Measurements from ENCODE around the gene ZNF507. TPM values are rescaled to one million over a fixed set of nuclear protein-coding genes. Genes with fewer than 3 reads are reported as not detected.

Gene ZNF507
- total and polyA plus RNA-seq, 7 donors = 4.7 to 25.0 (median 23.2) TPM

DNA sequence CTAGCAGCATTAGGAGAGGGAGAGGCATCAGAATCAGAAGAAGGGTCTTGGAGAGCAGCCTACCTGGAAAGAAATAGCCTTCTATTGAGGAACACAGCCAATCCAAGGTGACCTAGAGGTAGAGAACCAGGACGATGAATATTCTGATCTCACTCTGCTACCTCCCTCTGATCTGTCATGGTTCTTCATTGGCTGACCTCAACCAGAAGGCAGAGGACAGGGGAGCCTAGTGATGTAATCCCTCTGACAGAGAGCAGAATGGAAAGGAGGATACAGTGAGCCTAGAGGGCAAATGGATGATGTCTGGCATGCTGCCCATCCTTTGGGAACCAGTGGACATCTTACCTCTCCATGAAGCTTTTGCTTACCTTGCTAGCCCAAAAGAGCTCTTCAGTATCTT is 3.6 kb downstream of the ZNF507 start:
- Histone ChIP-seq H3K36me3 (ENCODE audit: insufficient read depth in 1 of 2, low read depth in 1 of 2) (peaks cover 3 to 51% of the 10 kb centered on the region in 2 donors), H3K4me1 (peaks cover 56% of the 10 kb centered on the region), H3K9me3 (no peaks in the 10 kb centered on the region), H3K27ac (no peak overlapping the region), H3K27me3 (ENCODE audit: insufficient read depth in 3 of 3, low read length in 2 of 3) (no peaks in the 10 kb centered on the region), H3K4me3 (no peak overlapping the region)
- no peak for ATAC-seq
- TF ChIP-seq, protein P1, sequence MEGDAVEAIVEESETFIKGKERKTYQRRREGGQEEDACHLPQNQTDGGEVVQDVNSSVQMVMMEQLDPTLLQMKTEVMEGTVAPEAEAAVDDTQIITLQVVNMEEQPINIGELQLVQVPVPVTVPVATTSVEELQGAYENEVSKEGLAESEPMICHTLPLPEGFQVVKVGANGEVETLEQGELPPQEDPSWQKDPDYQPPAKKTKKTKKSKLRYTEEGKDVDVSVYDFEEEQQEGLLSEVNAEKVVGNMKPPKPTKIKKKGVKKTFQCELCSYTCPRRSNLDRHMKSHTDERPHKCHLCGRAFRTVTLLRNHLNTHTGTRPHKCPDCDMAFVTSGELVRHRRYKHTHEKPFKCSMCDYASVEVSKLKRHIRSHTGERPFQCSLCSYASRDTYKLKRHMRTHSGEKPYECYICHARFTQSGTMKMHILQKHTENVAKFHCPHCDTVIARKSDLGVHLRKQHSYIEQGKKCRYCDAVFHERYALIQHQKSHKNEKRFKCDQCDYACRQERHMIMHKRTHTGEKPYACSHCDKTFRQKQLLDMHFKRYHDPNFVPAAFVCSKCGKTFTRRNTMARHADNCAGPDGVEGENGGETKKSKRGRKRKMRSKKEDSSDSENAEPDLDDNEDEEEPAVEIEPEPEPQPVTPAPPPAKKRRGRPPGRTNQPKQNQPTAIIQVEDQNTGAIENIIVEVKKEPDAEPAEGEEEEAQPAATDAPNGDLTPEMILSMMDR (IDR thresholded peaks at IDR 0.05) = no peak
- DNase-seq = no peak
- intact Hi-C loops (cut with DNase I) = loop anchor here in 1 of 2 donors (5.0 kb wide), 1 partner anchor 58 kb away; the partner anchor contains the start of gene DPY19L3
- 54 to 75% (median 71%) methylated on average over 1 of the region's 1 CpG for WGBS, 3 donors

DNA sequence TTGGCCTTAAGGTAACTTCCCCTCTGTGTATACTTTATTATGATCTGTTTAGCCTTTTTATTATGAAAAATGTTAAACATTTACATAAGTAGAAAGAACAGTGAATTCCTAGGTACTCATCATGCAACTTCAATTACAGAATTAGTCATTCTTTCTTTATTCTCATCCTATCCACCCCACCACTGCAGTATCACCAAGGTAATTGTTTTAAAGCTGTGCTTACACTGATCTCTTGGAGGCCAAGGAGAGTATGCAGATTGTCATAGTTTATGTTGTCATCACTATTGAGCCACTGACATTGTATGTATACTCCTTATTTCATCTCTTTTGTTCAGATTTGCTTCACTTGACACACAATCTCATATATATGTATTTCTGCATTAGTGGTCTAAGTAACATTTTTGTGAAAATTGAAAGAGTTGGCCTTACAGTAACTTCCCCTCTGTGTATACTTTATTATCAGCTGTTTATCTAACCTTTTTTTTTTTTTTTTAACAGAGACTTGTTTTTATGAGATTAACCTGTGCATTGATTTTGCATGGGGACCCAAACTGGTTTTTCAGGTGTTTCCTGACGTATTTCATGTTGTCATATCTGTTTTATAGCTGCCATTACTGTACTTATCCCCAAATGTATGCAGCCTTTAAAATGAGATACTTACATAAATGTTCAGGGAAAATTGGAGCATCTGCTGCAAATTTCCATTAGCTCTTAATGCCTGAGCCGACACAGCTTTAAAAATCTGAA is 4.5 kb downstream of the ZNF507 start:
- WGBS, 3 donors = 97 to 98% (median 97%) methylated on average over 2 of the region's 2 CpGs
- intact Hi-C loops (cut with DNase I) = loop anchor here (2.0 to 10.0 kb wide), 3 partner anchors 55 to 335 kb away; partner anchors contain the start of gene DPY19L3 (in 2 of the 2)
- ATAC-seq (no peak), DNase-seq (no peak)
- Histone ChIP-seq H3K27ac (peak overlapping the region; percentile 76), H3K36me3 (ENCODE audit: insufficient read depth in 1 of 2, low read depth in 1 of 2) (peaks cover 5 to 59% of the 10 kb centered on the region in 2 donors), H3K4me1 (peaks cover 56% of the 10 kb centered on the region), H3K4me3 (no peak overlapping the region), H3K9me3 (no peaks in the 10 kb centered on the region), H3K27me3 (ENCODE audit: insufficient read depth in 3 of 3, low read length in 2 of 3) (no peaks in the 10 kb centered on the region)
- TF ChIP-seq, protein P1 (IDR thresholded peaks at IDR 0.05) = no peak

DNA sequence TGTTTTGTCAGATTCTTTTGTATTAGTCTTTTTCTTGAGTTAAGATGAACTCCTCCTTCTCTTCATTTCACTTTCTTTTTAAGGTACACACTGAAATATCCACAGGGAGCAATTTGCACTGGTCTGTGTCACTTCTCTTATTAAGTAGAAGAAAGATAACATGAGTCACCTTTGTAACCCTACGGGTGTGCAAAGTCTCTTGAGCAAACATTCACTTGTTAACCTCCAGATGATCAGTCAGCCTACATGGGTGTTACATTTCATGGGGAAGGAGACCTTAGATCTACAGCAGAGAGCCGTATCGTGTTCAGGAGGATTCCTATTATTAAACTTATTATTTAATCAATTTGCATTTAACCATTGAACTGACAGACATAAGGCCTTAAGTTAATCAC is 5.1 kb downstream of the ZNF507 start:
- intact Hi-C loops (cut with DNase I) = loop anchor here in 1 of 2 donors (2.0 to 10.0 kb wide), 2 partner anchors 54 to 334 kb away; partner anchors contain the start of gene DPY19L3
- TF ChIP-seq, protein P1 (IDR thresholded peaks at IDR 0.05) = no peak
- 42 to 64% (median 44%) methylated on average over 3 of the region's 3 CpGs for WGBS, 3 donors
- H3K4me1 ChIP-seq = peaks cover 56% of the 10 kb centered on the region
- H3K27ac ChIP-seq = peak overlapping the region; percentile 76
- H3K36me3 ChIP-seq (ENCODE audit: insufficient read depth in 1 of 2, low read depth in 1 of 2) = peaks cover 5 to 65% of the 10 kb centered on the region in 2 donors
- H3K4me3 ChIP-seq = no peak overlapping the region
- ATAC-seq = peak in 3 of 4 donors; percentile 37 to 56 (median 53)
- no peak for DNase-seq
- H3K27me3 ChIP-seq (ENCODE audit: insufficient read depth in 3 of 3, low read length in 2 of 3) = no peaks in the 10 kb centered on the region
- no peaks in the 10 kb centered on the region for H3K9me3 ChIP-seq

DNA sequence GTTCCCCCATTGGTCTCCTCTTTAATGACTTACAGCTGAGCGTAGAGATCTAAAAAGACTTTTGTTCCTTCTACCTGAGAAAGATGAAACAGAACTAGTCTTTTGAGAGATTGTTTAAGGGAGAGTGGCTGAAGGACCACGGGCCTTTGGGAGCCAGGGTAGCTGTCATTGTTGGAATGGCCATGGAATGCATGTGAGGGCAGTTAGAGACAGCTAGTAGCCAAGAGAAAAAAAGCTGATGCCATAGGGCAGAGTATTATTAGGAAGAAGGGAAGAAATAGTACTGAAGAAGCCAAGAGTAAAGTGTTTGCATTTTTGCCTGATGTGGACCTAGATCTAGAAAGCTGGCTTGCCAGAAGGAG is 5.6 kb downstream of the ZNF507 start:
- ATAC-seq (peak; percentile 17 to 44 (median 30)), DNase-seq (no peak)
- H3K4me1 ChIP-seq = peaks cover 56% of the 10 kb centered on the region
- intact Hi-C loops (cut with DNase I) = loop anchor here in 1 of 2 donors (2.0 to 10.0 kb wide), 2 partner anchors 54 to 334 kb away; partner anchors contain the start of gene DPY19L3
- H3K27me3 ChIP-seq (ENCODE audit: insufficient read depth in 3 of 3, low read length in 2 of 3) = no peaks in the 10 kb centered on the region
- H3K4me3 ChIP-seq = no peak overlapping the region
- H3K9me3 ChIP-seq = no peaks in the 10 kb centered on the region
- H3K36me3 ChIP-seq (ENCODE audit: insufficient read depth in 1 of 2, low read depth in 1 of 2) = peaks cover 5 to 70% of the 10 kb centered on the region in 2 donors
- H3K27ac ChIP-seq = peak overlapping the region; percentile 76
- WGBS, 3 donors = 65 to 69% (median 65%) methylated on average over 2 of the region's 2 CpGs
- TF ChIP-seq, protein P1 (IDR thresholded peaks at IDR 0.05) = no peak
